GM12878 (cell line): Measurements from ENCODE around the gene STX16. TPM values are rescaled to one million over a fixed set of nuclear protein-coding genes. Genes with fewer than 3 reads are reported as not detected.

Experiments
- ATAC-seq: fragments of 200-7000 bp; cut with Tn5 transposase; 3 replicates; pipeline ENCODE4 v1.9.1; 2020; ENCODE audit warnings: mild to moderate bottlenecking, moderate library complexity
- BruUV-seq: library from RNA; stranded (reverse); fragments of 400-500 nt; replicated peaks from 2 replicates; lab custom pipeline; 2021; lab: Mats Ljungman, UMichigan
- CTCF ChIA-PET: fragments of 300-600 bp; sonication (Branson Sonifier 250); formaldehyde crosslinking; extraction: SDS; loops from one replicate; lab custom pipeline; 2021; ENCODE audit warnings: inconsistent platforms; lab: Yijun Ruan, JAX
- POLR2A ChIA-PET: fragments of 350-600 bp; formaldehyde crosslinking; extraction: SDS; loops from one replicate; lab custom pipeline; 2021; ENCODE audit warnings: inconsistent platforms; lab: Charles Lee
- RAD21 ChIA-PET: fragments of 300-600 bp; sonication (Branson Sonifier 250); formaldehyde crosslinking; loops from one replicate; lab custom pipeline; 2023; ENCODE audit warnings: antibody characterized with exemption; ENCODE audit not compliant: unreplicated experiment; lab: Charles Lee
- SMC1A ChIA-PET: fragments of 300-600 bp; sonication (Branson Sonifier 250); formaldehyde crosslinking; loops from one replicate; lab custom pipeline; 2023; ENCODE audit not compliant: unreplicated experiment, uncharacterized antibody; lab: Charles Lee
- DNase-seq: peaks from one replicate; pipeline ENCODE4 v3.0.0-alpha.2; 2011; ENCODE audit warnings: low read depth, low spot score
- FAIRE-seq: peaks from 3 replicates; lab custom pipeline; 2011; peaks lifted over from hg19 to GRCh38; lab: Jason Lieb, UNC
- H2AFZ ChIP-seq: 2 replicates; pipeline ENCODE4 v1.6.0; 2011; ENCODE audit warnings: low read depth, low read length, control low read depth; ENCODE audit not compliant: control insufficient read depth
- H3K27ac ChIP-seq: 2 replicates; pipeline ENCODE4 v1.5.1; 2011; ENCODE audit warnings: control low read depth; ENCODE audit not compliant: control insufficient read depth, insufficient read depth
- H3K27me3 ChIP-seq, 2 experiments: replicated peaks in 1 of 2; 2 replicates each; pipeline versions ENCODE4 v1.6.0 to v1.6.1; 2011; ENCODE audit warnings: low read length in 1 of 2; ENCODE audit not compliant: control insufficient read depth in 2 of 2, insufficient read depth in 2 of 2
- H3K36me3 ChIP-seq, 2 experiments: 2 replicates each; pipeline ENCODE4 v1.5.1; 2011; ENCODE audit warnings: low read length in 1 of 2; ENCODE audit not compliant: control insufficient read depth in 2 of 2, insufficient read depth in 2 of 2
- H3K4me1 ChIP-seq: 2 replicates; pipeline ENCODE4 v1.6.1; 2011; ENCODE audit warnings: mild to moderate bottlenecking, low read length, moderate library complexity, mixed read lengths; ENCODE audit not compliant: control insufficient read depth, insufficient read depth
- H3K4me2 ChIP-seq: 2 replicates; pipeline ENCODE4 v1.6.0; 2011; ENCODE audit warnings: control low read depth; ENCODE audit not compliant: control insufficient read depth, insufficient read depth
- H3K4me3 ChIP-seq: fragments of 200-600 bp; sonication (generic); 2 replicates; pipeline ENCODE4 v1.5.1; 2016
- H3K79me2 ChIP-seq: 2 replicates; pipeline ENCODE4 v1.6.0; 2011; ENCODE audit warnings: low read length; ENCODE audit not compliant: control insufficient read depth, insufficient read depth
- H3K9ac ChIP-seq: 2 replicates; pipeline ENCODE4 v1.8.0; 2011; ENCODE audit warnings: low read length, control low read depth, mixed read lengths; ENCODE audit not compliant: control insufficient read depth, insufficient read depth
- H3K9me3 ChIP-seq: replicated peaks from 3 replicates; pipeline ENCODE4 v1.5.1; 2011; ENCODE audit warnings: mild to moderate bottlenecking, low read length; ENCODE audit not compliant: control insufficient read depth, insufficient read depth
- H4K20me1 ChIP-seq: 2 replicates; pipeline ENCODE4 v1.6.0; 2011; ENCODE audit not compliant: control insufficient read depth, insufficient read depth
- EED ChIP-seq: sonication (generic); IDR thresholded peaks from 2 replicates; pipeline ENCODE4 v1.6.1; 2016; ENCODE audit warnings: antibody characterized with exemption, low read depth
- EZH2 ChIP-seq: IDR thresholded peaks from 2 replicates; pipeline ENCODE4 v1.6.1; 2012; ENCODE audit warnings: low read depth, mild to moderate bottlenecking, control low read depth, inconsistent platforms, low read length, borderline replicate concordance; ENCODE audit not compliant: control insufficient read depth
- FOXK2 ChIP-seq: fragments of 450-650 bp; IDR thresholded peaks from 2 replicates; pipeline ENCODE4 v1.6.1; 2017; ENCODE audit warnings: mild to moderate bottlenecking, moderate library complexity
- JUND ChIP-seq: IDR thresholded peaks from 2 replicates; pipeline ENCODE4 v1.6.1; 2012; ENCODE audit warnings: low read depth, mild to moderate bottlenecking, low read length, improper control_type of control experiment, moderate library complexity
- NFIC ChIP-seq: IDR thresholded peaks from 2 replicates; pipeline ENCODE4 v1.6.1; 2012; ENCODE audit warnings: low read depth, mild to moderate bottlenecking, inconsistent platforms, low read length, moderate library complexity
- NR2C1 ChIP-seq: fragments of 450-650 bp; IDR thresholded peaks from 2 replicates; pipeline ENCODE4 v1.6.1; 2017; ENCODE audit warnings: antibody characterized with exemption, mild to moderate bottlenecking, moderate library complexity
- RUNX3 ChIP-seq: IDR thresholded peaks from 2 replicates; pipeline ENCODE4 v1.6.1; 2012; ENCODE audit warnings: low read length, inconsistent platforms
- ZNF24 ChIP-seq: fragments of 450-650 bp; IDR thresholded peaks from 2 replicates; pipeline ENCODE4 v1.6.1; 2017; ENCODE audit warnings: antibody characterized with exemption, mild to moderate bottlenecking
- WGBS: methylation state at CpG from one replicate; pipeline ENCODE4 v1.1.6; 2016; ENCODE audit warnings: low lambda C conversion rate; ENCODE audit not compliant: insufficient replicate concordance, insufficient coverage; ENCODE audit errors: missing lambda C conversion rate; 5-methylcytosine and 5-hydroxymethylcytosine counted together
- in situ Hi-C: fragments of 300-500 bp; cut with MboI; formaldehyde crosslinking; loops from 9 replicates; pipeline ENCODE4 v1.14.3; 2018; ENCODE audit warnings: mixed read lengths
- intact Hi-C: fragments of 100-400 bp; cut with micrococcal nuclease; formaldehyde crosslinking; loops from one replicate; pipeline ENCODE4 v1.14.2; 2022; ENCODE audit not compliant: unreplicated experiment
- polyA plus RNA-seq, 11 experiments: library from polyadenylated mRNA; depleted of rRNA in 4 of 11; unstranded in 6 of 11; stranded (reverse) in 5 of 11; fragments of >200 nt; fragmentation: Nextera tagmentation in 4 of 11; fragmentation: Illumina TruSeq in 1 of 11; extraction: Ambion mirVana in 4 of 11; extraction: Trizol in 1 of 11; gene quantifications; 1 replicate in 1 of 11; 2 replicates in 10 of 11; pipeline versions ENCODE4 v1.2.1 to v1.2.3, GENCODE V29; 2011 to 2016; ENCODE audit warnings: inconsistent platforms in 2 of 11, missing spikeins in 2 of 11, low read depth in 1 of 11
- total RNA-seq, 4 experiments: library from RNA; depleted of rRNA in 3 of 4; stranded (reverse); fragments of >200 nt in 3 of 4; fragmentation: Illumina TruSeq in 1 of 4; extraction: Trizol in 1 of 4; gene quantifications; 2 replicates each; pipeline versions ENCODE4 v1.2.1 to v1.2.3, GENCODE V29; 2013 to 2021
- TF ChIP-seq, protein P1 (sequence below): fragments of 450-650 bp; IDR thresholded peaks from 2 replicates; pipeline ENCODE4 v1.6.1; 2017; ENCODE audit warnings: mild to moderate bottlenecking, moderate library complexity
- TF ChIP-seq, protein P2 (sequence below): fragments of 450-650 bp; IDR thresholded peaks from 2 replicates; pipeline ENCODE4 v1.6.1; 2017; ENCODE audit warnings: low read depth, mild to moderate bottlenecking, moderate library complexity

STX16 gene
- total and polyA plus RNA-seq, 10 of the 15 experiments (the other 5 are each of a cell fraction or from before 2014, with no cell fraction given) = 6.3 to 68.4 (median 35.8) TPM

DNA sequence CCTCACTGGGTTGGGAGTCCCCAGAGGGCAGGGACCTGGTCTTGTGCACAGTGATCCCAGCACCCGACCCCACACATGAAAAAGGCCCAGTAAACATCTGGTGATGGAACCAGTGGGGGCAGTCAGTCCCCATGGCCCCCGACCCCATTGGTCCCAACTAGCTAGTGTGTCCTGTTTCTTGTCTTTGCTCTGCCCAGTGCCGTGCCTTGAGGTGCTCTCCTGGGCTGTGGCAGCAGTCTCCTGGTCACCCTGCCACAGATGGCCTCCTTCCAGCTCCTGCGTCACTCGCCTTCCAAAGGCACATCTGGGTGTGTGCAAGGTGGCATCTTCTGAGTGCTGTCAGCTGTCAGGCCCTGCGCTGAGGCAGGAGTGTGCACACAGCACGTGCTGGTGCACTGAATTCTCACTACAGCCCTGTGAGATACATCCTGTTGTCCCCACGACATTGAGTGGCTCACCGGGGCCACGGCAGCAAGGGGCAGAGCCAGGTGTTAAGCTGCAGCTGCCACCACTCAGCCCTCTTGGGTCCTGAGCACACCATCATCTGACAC, 45.4 kb downstream of the STX16 start:
- BruUV-seq = no TSS peak
- Histone ChIP-seq H3K79me2 (no peaks in the 10 kb centered on the region; the same call in 1 of the 2 replicates), H2AFZ (no peak overlapping the region), H3K4me1 (peaks cover 5% of the 10 kb centered on the region), H4K20me1 (no peaks in the 10 kb centered on the region), H3K27me3 (no peaks in the 10 kb centered on the region), H3K9ac (no peak overlapping the region), H3K4me3 (no peak overlapping the region), H3K36me3 (peaks cover 0 to 1% of the 10 kb centered on the region in 2 experiments; a peak in 2 of 4 replicates), H3K27ac (no peak overlapping the region), H3K4me2 (no peak overlapping the region), H3K9me3 (no peaks in the 10 kb centered on the region)
- no peak for TF ChIP-seq NFIC
- TF ChIP-seq EED = no peak
- no peak for TF ChIP-seq JUND
- no peak for TF ChIP-seq EZH2
- TF ChIP-seq, protein P1, sequence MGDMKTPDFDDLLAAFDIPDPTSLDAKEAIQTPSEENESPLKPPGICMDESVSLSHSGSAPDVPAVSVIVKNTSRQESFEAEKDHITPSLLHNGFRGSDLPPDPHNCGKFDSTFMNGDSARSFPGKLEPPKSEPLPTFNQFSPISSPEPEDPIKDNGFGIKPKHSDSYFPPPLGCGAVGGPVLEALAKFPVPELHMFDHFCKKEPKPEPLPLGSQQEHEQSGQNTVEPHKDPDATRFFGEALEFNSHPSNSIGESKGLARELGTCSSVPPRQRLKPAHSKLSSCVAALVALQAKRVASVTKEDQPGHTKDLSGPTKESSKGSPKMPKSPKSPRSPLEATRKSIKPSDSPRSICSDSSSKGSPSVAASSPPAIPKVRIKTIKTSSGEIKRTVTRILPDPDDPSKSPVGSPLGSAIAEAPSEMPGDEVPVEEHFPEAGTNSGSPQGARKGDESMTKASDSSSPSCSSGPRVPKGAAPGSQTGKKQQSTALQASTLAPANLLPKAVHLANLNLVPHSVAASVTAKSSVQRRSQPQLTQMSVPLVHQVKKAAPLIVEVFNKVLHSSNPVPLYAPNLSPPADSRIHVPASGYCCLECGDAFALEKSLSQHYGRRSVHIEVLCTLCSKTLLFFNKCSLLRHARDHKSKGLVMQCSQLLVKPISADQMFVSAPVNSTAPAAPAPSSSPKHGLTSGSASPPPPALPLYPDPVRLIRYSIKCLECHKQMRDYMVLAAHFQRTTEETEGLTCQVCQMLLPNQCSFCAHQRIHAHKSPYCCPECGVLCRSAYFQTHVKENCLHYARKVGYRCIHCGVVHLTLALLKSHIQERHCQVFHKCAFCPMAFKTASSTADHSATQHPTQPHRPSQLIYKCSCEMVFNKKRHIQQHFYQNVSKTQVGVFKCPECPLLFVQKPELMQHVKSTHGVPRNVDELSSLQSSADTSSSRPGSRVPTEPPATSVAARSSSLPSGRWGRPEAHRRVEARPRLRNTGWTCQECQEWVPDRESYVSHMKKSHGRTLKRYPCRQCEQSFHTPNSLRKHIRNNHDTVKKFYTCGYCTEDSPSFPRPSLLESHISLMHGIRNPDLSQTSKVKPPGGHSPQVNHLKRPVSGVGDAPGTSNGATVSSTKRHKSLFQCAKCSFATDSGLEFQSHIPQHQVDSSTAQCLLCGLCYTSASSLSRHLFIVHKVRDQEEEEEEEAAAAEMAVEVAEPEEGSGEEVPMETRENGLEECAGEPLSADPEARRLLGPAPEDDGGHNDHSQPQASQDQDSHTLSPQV = no peak
- TF ChIP-seq, protein P2, sequence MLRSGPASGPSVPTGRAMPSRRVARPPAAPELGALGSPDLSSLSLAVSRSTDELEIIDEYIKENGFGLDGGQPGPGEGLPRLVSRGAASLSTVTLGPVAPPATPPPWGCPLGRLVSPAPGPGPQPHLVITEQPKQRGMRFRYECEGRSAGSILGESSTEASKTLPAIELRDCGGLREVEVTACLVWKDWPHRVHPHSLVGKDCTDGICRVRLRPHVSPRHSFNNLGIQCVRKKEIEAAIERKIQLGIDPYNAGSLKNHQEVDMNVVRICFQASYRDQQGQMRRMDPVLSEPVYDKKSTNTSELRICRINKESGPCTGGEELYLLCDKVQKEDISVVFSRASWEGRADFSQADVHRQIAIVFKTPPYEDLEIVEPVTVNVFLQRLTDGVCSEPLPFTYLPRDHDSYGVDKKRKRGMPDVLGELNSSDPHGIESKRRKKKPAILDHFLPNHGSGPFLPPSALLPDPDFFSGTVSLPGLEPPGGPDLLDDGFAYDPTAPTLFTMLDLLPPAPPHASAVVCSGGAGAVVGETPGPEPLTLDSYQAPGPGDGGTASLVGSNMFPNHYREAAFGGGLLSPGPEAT = no peak
- no peak for TF ChIP-seq FOXK2
- TF ChIP-seq RUNX3 = no peak
- no peak for TF ChIP-seq NR2C1
- TF ChIP-seq ZNF24 = no peak
- intact Hi-C loops (loop anchor here (10.0 kb wide), 1 partner anchor 462 kb away; no protein-coding TSS in a partner anchor), in situ Hi-C loops (loop anchor here (25.0 kb wide), 1 partner anchor 459 kb away; the partner anchor contains the start of gene ANKRD60)
- ATAC-seq (no peak), FAIRE-seq (no peak), DNase-seq (no peak)
- ChIA-PET RAD21 (no interaction called here), SMC1A (no interaction called here), POLR2A (no interaction called here), CTCF (no interaction called here)
- WGBS = 76% methylated on average over 10 of the region's 10 CpGs
